ENCODE measurements around the gene CANT1. TPM values are rescaled to one million over a fixed set of nuclear protein-coding genes. Genes with fewer than 3 reads are reported as not detected.

The CANT1 gene
- total and polyA plus RNA-seq, 9 of the 15 experiments (the other 6 are each of a cell fraction or from before 2014, with no cell fraction given), result 2.7 to 66.4 (median 22.5) TPM

- Histone ChIP-seq H3K36me3 (ENCODE audit: control insufficient read depth, insufficient read depth, low read length) (no peaks in the 10 kb centered on the region), H3K4me3 (no peak overlapping the region), H3K4me2 (ENCODE audit: insufficient read depth, low read length) (no peak overlapping the region), H3K27ac (ENCODE audit: extremely low read depth, low read depth, low read length) (no peak overlapping the region), H3K27me3 (ENCODE audit: control insufficient read depth in 2 of 2, insufficient read depth in 2 of 2, low read length in 2 of 2) (peaks cover 6 to 18% of the 10 kb centered on the region in 2 experiments; a peak in 4 of 5 replicates), H3K9me1 (ENCODE audit: control insufficient read depth, insufficient read depth, low read length) (no peaks in the 10 kb centered on the region), H4K20me1 (replicated peaks; ENCODE audit: control insufficient read depth, insufficient read depth, low read length) (no peaks in the 10 kb centered on the region), H3K4me1 (replicated peaks in 1 of 2; ENCODE audit: control insufficient read depth in 2 of 2, insufficient read depth in 2 of 2, low read length in 2 of 2) (peaks cover 0 to 3% of the 10 kb centered on the region in 2 experiments; a peak in 2 of 5 replicates), H3K9me3 (replicated peaks; ENCODE audit: control insufficient read depth, insufficient read depth, low read depth, low read length) (no peaks in the 10 kb centered on the region), H2AFZ (ENCODE audit: low read depth, low read length) (no peak overlapping the region), H3K79me2 (ENCODE audit: control insufficient read depth, insufficient read depth, low read length) (no peaks in the 10 kb centered on the region), H3K9ac (ENCODE audit: insufficient read depth in 1 of 2, low read depth in 2 of 2, low read length in 2 of 2) (no peak overlapping the region)
- TF ChIP-seq DDX20 (tag; IDR thresholded peaks at IDR 0.05; ENCODE audit: low read depth) (no peak), EGR1 (conservative IDR thresholded peaks at IDR 0.05) (no peak), ZNF518B (CRISPR knock-in tag; IDR thresholded peaks at IDR 0.05) (no peak), ZNF445 (CRISPR knock-in tag; IDR thresholded peaks at IDR 0.05; ENCODE audit: low read depth) (no peak), CBFA2T3 (IDR thresholded peaks at IDR 0.05) (no peak), TRIM28 (IDR thresholded peaks at IDR 0.05) (peak; percentile 78)
- intact Hi-C loops (cut with micrococcal nuclease), result no loop called here
- in situ Hi-C loops (cut with MboI), result loop anchor here (25.0 kb wide), 1 partner anchor 333 kb away; no protein-coding TSS in a partner anchor
- BruUV-seq (replicated peaks), result no TSS peak
- ChIA-PET CTCF (ENCODE audit: low intra/inter-chr PET ratio) (no interaction called here), POLR2A (no interaction called here)
- FAIRE-seq (no peak), DNase-seq (ENCODE audit: extremely low read depth in 1 of 4, low spot score in 3 of 4) (no peak), ATAC-seq (no peak)
- WGBS (ENCODE audit: insufficient coverage, low coverage, missing lambda C conversion rate), result 0% methylated on average over 2 of the region's 2 CpGs
Measured at GRCh38 chr17:79054200-79054960, 44.8 kb upstream of the CANT1 start.
